Activated naive CD8-positive, alpha-beta T cell treated with anti-CD3 and anti-CD28 coated beads, Interleukin-2, amount 50 U/mL, for 16 hours (primary cell): Measurements from ENCODE around the gene HSPA4.
"Not testable (repeated sequence)": the region's sequence is repeated elsewhere in the genome, so short reads cannot be mapped to it uniquely, and the experiment has no call there.

Experiments used
- DNase-seq: peaks from one replicate; pipeline ENCODE4 v3.0.0-alpha.2; 2020; ENCODE audit warnings: low read depth, low spot score

The HSPA4 gene

DNA sequence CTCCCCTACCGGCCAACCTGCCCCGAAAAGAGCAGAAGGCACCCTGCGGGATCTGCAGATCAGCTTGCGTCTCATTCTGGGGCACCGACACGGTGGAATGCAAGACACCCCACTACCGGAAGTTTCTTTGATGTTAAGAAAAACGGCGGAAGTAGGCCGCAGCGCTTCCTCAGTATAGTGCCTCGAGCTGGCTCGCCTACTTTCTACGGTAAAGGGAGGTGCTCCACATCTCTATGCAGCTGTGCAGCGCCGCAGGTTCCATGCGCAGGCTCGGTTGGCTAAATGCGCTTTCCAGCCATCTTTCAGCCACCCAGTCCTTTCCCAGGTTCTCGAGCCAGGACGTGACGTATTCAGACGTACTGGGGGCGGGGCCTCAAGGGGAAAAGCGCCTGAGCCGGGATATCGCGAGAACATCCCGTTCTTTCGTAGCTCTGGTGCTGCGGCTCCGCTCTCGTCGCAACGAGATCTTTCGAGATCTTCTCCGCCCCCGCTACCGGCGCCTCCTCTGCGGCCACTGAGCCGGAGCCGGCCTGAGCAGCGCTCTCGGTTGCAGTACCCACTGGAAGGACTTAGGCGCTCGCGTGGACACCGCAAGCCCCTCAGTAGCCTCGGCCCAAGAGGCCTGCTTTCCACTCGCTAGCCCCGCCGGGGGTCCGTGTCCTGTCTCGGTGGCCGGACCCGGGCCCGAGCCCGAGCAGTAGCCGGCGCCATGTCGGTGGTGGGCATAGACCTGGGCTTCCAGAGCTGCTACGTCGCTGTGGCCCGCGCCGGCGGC is at the start of gene HSPA4:
HSPA4 (plus strand) TSS at position 472 of the 775 bp plus-strand sequence; CDS start at position 710, 238 bp downstream.
- DNase-seq: peak; percentile 86

DNA sequence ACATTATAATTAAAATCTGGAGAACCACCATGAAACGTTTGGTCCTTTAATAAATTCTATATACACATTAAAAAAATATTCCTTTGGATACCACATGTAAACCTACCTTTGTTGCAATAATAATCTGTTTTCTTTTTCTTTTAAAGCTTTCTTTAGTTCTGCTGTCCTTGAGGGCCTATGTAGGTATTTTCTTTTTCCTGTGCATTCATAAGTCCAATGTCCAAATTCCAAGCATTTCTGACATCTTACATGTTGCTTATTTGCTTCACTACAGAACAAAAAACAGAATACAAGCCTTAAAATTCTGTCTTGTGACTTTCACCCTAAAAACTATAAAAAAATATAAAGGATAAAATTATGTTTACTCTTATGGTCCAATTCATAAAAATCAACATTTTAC is 45.2 kb upstream of the HSPA4 start:
- no peak for DNase-seq

DNA sequence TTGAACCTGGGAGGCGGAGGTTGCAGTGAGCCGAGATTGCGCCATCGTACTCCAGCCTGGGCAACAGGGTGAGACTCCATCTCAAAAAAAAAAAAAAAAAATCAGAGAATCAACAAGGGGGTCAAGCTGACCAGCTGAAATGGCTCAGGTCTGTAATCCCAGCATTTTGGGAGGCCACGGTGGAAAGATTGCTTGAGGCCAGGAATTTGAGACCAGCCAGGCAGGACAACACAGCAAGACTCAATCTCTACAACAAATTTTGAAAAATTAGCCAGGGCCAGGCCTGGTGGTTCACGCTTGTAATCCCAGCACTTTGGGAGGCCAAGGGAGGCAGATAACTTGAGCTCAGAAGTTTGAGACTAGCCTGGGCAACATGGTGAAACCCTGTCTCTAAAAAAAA is 43.4 kb upstream of the HSPA4 start:
- DNase-seq: not testable (repeated sequence)

DNA sequence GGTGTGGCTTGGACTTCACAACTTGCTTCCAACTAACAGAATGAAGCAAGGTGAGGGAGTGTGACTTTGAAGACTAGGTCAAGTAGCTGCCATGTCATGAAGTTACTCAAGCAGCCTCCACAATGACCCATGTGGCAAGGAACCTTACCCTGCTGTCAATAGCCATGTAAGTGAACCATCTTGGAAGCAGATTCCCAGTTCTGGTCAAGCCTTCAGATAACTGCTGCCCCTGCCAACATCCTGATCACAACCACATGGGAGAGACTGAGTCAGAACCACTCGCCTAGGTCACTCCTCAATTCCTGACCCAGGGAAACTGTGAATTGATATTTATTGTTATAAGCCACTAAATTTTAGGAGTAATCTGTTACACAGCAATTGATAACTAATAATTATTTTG is 36.3 kb upstream of the HSPA4 start:
- no peak for DNase-seq

DNA sequence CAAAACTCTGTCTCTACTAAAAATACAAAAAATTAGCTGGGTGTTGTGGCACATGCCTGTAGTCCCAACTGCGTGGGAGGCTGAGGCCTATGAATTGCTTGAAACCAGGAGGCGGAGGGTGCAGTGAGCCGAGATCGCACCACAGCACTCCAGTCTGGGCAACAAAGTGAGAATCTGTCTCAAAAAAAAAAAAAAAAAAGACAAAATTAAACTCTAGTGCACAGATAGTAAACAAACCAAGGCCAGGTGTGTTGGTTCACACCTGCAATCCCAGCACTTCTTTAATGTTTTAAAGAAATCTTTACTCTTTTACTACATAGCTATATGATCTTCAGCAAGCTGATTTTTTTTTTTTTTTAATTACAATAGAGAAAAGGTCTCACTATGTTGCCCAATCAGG is 33.8 kb upstream of the HSPA4 start:
- no peak for DNase-seq

DNA sequence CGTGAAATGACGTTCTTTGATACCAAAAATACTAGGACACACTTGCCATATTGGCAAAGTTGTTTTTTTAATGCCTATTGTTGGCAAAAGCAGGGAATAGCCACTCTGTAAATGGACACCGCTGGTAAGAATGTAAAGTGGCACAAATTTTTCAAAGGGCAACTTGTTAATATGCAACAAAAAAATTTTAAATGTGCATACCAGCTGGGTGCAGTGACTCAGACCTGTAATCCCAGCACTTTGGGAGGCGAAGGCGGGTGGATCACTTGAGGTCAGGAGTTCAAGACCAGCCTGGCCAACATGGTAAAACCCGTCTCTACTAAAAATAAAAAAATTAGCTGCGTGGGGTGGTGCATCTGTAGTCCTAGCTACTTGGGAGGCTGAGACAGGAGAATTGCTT is 32.3 kb upstream of the HSPA4 start:
- DNase-seq: not testable (repeated sequence)

DNA sequence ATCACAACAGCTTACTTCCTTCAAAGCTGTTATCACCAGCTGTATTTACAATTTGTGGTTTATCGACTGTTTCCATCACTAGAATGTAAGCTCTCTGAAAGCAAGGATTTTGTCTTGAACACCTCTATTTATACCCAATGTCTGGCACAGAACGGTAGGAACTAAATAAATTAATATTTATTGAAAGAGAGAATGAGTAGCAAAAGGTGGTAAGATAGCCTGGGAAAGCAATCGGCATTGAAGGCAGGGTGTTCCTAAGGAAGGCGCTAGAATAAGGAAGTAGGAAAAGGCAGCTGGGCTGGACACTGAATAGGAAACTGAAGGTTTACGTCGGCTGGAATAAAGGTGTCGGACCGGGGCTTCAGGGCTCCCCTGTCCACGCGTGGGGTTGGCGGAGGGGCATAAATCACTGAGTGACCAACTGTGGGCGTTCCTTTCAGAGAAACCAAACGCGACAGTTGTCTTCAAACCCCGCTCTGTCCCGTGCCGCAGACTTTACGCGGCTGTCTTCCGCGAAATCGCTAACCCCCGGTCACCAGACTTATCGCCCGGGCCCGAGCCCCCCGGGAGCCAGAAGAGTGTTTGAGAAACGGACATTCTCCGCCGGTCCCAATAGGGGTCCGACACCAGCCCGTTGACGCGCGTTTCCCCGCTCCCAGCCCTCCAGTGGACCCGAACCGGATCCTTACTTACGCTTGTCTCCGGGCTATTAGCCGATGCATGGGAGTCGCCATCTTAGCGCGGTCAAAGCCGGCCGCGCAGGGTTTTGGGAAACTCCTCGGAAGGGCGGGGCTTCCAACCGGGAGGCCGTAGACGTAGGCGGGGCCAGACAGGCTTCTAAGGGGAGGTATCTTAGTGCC is 25.8 kb upstream of the HSPA4 start, which contains the start of gene ZCCHC10:
ZCCHC10 (minus strand) TSS at position 746 of the 860 bp plus-strand sequence; CDS start at position 734, 12 bp downstream.
- peak; percentile 88 for DNase-seq

DNA sequence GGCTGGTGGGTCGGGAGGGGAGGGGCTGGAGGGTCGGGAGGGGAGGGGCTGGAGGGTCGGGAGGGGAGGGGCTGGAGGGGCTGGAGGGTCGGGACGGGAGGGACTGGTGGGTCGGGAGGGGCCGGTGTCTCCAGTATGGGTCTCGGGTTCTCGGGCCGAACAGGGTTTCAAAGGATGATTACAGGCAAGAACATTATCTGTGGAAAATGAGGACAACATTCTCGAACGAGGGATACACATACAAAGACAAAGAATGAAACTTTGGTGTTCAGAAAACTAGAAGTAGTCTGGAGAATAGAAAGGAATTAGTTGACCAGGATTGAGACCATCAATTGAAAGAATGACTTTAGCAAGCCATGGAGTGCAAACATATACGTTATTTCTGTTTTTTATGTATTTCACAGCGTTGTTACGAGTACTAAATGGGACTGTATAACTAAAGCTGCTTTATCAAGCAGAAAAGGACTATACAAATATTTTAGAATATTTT is 25.1 kb upstream of the HSPA4 start:
- DNase-seq: no peak

DNA sequence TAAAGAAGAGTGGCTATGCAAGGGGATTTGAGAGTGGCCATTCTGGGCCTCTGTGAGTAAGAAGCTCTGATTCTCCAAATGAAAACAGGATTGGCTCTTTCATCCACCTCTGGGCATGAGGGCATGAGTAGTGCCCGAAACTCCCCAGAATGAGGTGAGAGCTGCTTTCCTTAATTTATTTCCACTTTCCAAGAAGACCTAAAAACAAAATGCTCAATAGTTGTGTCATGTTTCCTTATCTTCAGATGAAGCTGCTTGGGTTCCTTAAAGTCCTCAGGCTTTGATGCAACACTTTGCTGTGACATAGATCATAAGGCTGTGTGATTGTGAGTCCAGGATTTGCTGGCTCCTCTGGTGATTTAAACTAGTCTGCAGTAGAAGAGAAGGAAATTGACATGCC is 22.4 kb upstream of the HSPA4 start:
- no peak for DNase-seq

DNA sequence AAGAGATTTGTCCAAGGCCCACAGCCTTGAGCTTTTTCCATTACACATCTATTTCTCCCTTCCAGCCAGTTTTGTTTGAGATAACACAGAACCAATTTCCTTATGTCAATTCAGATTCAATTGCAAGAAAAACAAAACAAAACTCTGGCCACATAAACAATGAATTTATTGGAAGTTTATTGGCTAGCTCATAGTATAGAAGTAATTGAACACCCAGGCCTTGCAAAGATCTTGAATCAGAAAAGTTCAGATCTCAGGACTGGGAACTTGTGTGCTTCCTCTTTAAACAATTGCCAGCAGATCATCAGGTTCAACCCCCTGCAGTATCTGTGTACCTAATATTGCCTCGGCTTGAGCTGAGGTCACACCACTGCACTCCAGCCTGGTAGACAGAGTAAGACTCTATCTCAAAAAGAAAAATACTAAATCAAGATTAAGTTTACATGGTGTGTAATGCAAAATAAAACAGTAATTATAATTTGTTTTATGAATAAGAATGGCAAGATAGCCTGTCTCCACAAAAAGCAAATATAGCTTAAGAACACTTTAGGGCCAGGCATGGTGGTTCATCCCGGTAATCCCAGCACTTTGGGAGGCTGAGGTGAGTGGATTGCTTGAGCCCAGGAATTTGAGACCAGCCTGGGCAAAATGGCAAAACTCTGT is 21.3 kb upstream of the HSPA4 start:
- DNase-seq: no peak

DNA sequence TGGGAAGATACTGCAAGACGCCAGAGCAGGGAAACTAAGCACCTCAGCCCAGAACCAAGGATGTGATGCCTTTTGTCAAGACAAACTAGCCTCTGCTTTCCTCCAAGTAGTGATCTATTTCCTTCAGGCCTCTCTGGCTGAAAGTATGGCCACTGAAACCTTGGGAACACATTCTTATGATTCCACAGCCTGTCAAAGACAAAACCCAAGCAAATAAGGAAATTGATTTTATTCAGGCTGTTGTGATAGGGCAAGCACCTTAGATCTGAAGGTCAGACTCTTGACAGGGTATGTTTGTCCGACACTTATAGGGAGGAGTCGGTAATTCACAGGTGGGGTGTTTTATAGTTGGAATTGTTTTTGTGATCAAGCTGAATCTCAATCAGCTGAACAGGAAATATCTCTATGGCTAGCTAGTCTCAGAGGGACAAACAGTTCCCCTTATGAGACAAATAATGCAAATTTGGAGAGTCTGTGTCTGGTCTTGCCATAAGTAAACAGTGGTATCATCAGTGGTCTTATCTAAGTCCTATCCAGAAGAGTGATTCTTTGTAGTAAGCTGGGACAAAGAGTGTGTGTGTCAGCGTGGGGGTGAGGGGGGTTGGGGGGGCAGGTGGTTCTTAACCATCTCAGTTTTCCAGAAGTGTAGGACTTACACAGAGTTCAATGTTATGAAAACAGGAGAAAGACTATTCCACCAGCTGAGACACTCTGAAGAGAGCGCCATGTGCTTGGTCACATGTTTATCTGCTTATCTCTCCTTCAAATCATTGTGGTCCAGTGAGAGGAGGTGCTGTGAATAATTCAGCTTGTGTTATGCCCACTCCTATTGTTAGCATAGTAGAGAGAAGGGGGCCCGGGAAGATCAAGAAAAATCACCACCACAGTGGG is 18.7 kb upstream of the HSPA4 start:
- no peak for DNase-seq

DNA sequence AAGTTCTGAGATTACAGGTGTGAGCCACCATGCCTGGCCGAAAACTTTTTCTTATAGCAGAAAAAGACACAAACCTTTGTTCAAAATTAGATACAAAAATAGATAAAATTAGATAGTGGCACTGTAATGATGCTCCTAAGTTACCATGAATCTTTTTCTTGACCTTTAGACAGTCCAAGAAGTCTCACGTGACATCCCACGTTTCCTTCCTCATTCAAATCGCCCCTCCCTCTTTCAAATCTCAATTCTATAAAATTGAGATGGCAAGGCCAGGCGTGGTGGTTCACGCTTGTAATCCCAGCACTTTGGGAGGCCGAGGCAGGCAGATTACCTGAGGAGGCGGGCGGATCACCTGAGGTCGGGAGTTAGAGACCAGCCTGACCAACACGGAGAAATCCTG is 17.7 kb upstream of the HSPA4 start:
- DNase-seq: no peak

DNA sequence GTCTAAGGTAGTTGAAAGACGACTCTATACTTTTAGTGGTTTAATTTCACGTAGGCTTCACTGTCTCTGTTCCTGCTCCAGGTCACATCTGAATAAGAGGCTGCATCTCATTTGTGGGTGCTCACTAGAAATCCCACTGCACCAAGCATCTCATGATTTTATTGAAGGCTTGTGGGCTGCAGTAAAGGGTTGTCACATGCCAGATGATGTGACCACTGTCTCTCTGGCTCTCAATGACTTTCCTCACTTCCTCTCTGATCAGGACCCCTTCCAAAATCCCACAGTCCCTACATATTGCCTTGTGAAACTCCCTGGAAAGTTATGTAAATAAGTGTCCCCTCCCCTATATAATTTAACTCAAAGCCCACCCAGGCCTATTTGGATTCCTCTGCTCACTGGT is 16.6 kb upstream of the HSPA4 start:
- no peak for DNase-seq

DNA sequence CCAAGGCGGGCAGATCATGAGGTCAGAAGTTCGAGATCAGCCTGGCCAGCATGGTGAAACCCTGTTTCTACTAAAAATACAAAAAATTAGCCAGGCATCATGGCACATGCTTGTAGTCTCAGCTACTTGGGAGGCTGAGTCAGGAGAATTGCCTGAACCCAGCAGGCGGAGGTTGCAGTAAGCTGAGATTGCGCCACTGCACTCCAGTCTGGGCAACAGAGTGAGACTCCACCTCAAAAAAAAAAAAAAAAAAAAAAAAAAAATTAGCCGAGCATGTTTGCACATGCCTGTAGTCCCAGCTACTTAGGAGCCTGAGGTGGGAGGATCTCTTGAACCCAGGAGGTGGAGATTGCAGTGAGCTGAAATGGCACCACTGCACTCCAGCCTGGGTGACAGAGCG is 15.1 kb upstream of the HSPA4 start:
- not testable (repeated sequence) for DNase-seq

DNA sequence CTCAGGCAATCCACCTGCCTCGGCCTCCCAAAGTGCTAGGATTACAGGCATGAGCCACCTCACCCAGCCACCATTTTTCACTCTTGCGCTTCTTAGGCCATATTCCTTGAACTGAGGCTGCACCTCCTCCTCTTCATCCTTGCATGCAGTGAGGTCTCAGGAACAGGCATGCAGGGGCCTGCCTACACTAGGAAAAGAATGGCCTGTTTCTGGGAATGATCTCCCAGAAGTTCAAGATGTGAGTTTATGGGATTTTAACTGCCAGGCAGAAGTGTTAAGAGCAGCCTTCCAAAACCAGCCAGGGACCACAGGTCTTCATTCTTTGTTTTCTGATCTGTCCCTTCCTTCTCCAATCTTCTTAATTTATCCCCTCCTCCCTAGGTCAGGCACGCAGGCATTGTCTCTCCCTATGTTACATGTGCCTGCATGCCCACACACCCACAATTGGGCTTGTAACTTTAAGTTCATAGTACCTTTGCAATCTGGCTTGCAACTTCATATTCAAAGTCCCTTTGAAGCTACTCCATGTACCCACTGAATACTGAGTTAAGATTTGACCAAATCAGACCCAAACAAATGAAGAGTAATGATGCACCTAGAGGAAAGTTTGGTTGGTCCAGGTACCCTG is 10.5 kb upstream of the HSPA4 start:
- DNase-seq: no peak

DNA sequence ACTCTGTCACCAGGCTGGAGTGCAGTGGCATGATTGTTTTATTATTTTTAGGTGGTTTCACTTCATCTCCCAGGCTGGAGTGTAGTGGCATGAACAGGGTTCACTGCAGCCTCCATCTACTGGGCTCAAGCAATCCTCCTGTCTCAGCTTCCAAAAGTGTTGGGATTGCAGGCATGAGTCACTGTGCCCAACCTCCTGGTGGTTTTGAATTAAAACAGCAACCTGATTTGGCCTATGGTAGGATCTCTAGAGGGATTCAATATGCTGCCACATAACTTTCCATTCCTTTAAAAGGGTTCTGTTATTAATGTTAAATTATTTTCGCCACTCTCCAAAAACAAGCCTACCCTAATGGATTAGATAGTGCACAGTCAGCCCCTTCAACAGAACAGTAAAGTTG is 9.9 kb upstream of the HSPA4 start:
- no peak for DNase-seq

DNA sequence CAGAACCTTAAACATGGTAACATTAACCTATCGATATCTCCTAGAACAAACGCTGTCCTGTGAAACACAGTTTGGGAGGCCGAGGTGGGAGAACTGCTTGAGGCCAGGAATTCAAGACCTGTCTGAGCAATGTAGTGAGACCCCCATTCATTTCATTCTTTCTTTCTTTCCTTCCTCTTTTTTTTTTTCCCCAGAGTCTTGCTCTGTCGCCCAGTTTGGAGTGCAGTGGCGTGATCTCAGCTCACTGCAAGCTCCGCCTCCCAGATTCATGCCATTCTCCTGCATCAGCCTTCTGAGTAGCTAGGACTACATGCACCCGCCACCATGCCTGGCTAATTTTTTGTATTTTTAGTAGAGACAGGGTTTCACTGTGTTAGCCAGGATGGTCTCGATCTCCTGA is 5.3 kb upstream of the HSPA4 start:
- not testable (repeated sequence) for DNase-seq

DNA sequence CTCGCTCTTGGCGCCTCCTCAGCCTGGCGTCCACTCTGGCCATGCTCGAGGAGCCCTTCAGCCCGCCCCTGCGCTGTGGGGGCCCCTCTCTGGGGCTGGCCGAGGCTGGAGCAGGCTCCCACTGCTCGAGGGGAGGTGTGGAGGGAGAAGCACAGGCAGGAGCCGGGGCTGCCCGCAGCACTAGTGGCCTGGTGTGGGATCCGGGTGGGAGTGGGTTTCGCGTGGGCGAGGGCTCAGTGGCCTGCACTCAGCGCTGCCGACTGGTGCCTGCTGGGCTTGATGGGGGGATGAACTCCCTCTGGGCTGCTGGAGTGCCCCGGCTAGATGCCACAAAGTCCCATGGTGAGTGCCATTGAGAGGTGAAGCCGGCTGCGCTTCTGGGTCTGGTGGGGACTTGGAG is 4.4 kb upstream of the HSPA4 start:
- no peak for DNase-seq

DNA sequence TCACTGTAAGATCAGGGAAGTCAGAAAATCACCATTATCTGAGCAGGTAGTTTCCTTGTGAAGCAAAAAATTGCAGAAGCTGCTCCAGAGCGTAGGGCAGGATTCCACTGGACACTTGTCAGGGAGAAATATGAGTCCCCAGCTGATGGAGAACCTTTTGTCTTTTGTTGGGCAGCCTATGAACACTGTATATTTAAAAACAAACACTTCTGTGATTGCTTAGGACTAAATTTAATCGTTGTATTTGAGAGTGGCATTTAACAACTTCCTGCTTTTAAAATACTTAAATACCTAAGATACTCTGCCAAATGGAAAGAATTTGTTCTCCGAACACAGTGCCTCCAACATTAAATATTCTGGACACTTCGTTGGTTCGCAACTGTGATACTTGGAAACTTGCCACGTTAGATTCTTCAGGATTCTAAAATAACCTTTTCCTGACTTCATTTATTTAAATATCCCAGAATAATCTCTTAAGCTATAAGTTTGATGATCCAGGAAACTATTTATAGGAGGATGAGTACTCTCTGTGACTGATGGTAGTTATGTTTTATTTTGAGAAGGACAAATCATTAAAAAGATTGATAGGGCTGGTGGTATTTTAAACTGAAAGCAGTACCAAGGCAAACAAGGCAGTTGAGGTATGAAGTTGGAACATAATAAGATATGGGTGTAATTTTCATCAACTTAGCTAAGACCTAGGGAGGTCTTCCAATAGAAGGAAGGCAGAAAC is 2.7 kb upstream of the HSPA4 start:
- no peak for DNase-seq

DNA sequence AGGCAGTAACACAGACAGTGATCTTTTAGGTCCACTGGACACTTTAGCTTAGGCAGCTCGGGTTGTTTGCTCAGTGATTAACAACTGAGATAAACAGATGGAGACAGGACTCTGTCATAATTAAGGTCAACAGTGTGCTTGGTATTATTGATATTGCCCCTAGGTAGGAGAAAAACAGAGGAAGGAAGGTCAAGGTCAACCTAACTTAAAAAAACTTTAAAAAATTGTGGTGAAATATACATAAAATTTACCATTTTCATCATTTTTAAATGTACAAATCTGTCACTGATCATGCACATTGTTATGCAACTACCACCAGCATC is 2.1 kb upstream of the HSPA4 start:
- DNase-seq: no peak
